ENCODE data around the gene NBAS.
"Not testable (repeated sequence)": the region's sequence is repeated elsewhere in the genome, so short reads cannot be mapped to it uniquely, and the experiment has no call there.

The NBAS gene

DNA sequence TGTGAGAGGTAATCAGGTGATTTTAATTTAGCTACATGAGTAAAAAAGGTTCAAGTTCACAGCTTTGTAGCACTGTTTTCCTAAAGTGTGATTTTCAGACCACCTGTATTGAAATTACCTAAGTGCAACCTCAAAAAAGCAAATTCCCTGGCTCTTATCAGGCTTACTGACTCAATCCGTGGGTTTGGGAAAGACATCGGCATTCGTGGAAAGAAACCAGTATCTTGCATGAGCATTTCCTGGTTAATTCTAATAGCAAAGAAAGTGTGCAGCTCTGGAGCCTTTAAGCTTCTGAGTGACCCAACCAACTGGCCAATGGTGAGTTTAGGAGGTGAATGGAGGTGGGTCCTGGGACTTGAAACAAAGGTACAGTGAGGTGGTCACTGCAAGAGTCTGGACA is 300.9 kb downstream of the NBAS start:
- DNase-seq (ENCODE audit: low read depth): no peak

DNA sequence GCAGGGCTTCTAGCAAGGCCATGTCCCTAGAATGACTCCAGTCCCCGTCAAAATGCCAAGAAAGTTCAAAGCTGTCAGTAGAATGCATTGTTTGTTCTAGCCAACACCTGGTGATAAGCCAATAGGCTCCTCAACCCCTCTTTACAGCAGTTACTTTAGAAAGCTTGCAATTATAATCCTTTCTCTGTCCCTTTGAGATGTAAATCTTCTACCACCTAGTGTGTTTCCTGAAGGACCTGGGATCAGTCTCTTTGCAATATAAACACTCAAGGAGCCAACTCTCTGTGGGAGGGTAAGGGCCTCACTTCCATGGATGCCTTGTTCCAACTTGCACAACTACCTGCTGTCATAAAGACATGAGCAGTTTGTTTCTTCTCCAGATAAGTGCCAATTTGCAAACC is 301.8 kb downstream of the NBAS start:
- no peak for DNase-seq (ENCODE audit: low read depth)

DNA sequence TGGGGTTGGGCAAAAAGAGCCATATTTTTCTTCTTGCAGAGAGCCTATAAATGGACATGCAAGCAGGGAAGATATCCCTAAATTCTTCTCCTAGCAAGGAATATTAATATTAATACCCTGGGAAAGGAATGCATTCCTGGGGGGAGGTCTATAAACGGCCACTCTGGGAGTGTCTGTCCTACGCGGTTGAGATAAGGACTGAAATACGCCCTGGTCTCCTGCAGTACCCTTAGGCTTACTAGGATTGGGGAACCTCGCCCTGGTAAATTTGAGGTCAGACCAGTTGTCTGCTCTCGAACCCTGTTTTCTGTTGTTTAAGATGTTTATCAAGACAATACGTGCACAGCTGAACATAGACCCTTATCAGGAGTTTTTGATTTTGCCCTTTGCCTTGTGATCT is 302.7 kb downstream of the NBAS start:
- DNase-seq (ENCODE audit: low read depth): not testable (repeated sequence)

DNA sequence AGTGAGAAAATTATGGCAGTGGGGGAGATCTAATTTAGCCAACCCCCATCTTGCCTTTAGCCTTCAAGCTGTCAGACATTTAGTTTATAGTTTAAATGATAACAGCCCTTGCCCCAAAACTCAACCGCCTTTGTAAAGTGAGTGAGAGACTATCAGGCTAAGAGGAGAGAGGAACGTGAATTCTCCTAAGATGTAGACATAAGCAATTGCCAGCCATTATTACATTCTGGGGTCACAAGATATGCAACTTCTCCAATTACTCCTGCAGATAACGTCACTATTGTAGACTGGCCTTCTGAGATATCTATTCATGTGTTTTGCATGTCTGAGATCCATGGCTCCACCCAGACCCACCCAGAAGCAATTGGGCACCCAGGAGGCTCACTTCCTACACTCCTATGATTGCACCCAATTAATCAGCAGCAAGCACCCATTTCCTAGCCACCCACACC is 307.3 kb downstream of the NBAS start:
- no peak for DNase-seq (ENCODE audit: low read depth)

DNA sequence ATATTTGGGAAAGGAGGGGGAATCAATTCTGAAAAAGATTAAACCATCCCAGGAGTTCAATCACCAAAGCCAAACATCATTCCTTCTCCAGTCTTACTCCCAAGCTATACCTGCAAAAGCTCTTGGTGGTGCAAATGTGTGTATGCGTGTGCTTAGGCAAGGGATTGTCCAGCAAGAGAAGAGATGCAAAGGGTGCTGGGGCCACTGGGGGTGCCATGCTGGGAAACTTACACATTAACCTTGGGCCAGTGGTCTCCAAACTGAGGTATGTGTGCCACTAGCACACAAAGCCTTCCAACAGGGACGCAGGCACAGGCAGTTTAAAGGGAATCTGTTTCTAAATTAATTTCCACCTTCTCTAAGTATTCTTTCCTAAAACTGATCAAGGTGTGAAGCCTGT is 307.9 kb downstream of the NBAS start:
- DNase-seq (ENCODE audit: low read depth): no peak

DNA sequence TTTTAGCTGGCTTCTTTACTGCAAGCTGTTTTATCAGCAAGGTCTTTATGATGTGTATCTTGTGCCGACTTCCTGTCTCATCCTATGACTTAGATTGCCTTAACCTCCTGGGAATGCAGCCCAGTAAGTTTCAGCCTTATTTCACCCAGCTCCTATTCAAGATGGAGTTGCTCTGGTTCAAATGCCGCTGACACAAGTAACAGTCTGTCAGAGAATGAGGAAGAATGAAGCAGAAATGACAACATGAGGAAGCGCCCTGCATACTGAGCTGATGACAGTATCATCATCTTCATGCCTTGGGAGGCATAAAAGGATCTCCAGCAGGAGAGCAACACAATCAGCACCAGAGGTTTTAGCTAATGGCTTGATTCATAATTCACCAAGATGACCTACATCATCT is 309.4 kb downstream of the NBAS start:
- no peak for DNase-seq (ENCODE audit: low read depth)

DNA sequence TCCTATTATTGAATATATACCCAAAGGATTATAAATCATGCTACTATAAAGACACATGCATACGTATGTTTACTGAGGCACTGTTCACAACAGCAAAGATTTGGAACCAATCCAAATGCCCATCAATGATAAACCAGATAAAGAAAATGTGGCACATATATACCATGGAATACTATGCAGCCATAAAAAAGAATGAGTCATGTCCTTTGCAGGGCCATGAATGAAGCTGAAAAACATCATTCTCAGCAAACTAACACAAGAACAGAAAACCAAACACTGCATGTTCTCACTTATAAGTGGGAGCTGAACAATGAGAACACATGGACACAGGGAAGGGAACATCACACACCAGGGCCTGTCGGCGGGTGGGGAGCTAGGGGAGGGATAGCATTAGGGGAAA is 310.2 kb downstream of the NBAS start:
- not testable (repeated sequence) for DNase-seq (ENCODE audit: low read depth)

DNA sequence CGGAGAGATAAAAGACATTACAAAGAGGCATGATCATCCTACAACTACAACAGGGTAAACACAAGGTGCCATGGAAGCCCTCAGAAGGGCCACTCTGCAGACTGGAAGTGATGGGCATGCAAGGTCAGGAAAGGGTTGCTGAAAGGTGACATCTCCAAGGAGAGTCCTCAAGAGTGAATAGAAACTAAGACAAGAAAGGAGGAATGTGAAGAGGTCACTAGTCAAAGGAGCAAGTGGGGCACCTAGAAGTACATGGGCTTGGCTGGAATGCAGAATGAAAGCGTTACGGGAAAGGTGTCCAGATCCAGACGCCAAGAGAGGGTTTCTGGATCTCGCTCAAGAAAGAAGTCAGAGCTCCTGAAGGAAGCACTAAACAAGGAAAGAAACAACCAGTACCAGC is 314.3 kb downstream of the NBAS start:
- DNase-seq (ENCODE audit: low read depth): no peak

DNA sequence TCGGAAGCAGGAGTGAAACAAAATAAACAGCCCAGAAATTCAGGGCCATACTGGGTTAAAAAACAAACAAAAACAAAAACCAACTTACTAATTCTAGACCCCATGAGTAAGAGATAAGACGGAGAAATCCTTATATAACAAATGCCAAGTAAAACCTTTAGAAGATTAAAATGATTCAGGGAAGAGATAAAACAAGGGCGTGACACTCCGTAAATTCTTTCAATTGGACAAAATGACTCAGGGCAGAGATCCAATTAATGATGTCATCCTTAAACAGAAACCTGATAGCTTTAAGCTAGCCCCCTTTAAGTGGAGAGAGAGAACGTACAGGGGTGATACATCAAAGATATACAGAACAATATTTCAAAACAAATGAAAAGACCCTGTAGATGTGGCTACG is 317.4 kb downstream of the NBAS start:
- DNase-seq (ENCODE audit: low read depth): no peak

DNA sequence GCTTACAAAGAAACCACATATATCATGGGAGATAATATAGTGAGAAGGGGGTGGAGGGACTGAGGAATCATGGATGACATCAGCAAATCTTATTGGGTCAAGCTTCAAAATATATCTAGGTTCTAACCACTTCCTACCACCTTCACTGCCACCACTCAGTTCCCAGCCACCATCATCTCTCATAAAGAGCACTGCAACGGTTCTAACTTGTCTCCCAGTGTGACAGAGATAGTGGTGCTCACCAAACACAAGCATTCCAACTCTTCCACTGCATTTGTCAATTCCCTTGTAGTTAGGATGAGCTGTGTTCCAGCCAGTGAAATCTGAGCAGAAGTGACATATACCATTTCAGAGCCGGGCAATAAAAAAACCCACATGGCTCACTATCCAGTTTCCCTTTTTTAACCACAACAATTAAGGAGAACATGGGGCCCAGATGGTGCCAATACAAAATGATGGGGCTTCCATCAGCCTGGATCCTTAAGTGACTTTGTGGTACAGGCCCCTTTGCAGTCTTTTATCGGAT is 318.1 kb downstream of the NBAS start:
- DNase-seq (ENCODE audit: low read depth): no peak

DNA sequence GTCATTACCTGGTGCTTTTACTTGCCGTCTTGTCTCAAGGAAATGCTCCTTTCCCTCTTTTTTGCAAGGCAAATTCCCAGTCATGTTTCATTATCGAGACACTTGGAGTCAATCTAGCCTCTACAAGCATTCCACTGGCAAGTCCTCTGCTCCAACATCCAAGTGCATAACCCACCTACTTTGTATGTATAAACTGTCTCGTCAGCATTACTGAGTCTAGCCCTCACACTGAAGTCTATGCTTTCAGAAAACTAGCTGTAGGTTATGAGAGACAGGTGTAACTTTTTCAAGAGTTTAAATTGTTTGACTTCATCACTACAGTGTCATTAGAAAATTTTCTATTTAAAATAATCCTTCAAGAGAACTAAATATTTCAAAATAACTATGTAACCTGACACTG is 319.2 kb downstream of the NBAS start:
- no peak for DNase-seq (ENCODE audit: low read depth)

DNA sequence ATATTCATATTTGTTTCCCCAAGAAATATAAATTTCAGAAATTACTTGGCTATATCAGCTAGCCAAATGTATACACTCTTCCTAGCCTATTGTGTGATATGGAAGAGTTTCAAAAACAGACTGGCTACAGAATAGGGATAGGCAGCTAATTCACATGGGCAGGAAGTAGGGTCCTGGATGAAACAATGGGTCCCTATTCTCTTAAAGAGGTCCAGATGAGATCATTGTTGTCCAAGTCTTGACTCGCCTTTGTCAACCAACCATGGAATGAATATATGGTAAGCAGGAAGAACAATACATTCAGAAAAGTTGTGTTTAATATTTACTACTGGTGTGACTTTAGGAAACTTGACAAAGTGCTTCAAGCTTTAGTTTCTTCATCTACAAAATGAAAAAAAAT is 319.9 kb downstream of the NBAS start:
- DNase-seq (ENCODE audit: low read depth): no peak

DNA sequence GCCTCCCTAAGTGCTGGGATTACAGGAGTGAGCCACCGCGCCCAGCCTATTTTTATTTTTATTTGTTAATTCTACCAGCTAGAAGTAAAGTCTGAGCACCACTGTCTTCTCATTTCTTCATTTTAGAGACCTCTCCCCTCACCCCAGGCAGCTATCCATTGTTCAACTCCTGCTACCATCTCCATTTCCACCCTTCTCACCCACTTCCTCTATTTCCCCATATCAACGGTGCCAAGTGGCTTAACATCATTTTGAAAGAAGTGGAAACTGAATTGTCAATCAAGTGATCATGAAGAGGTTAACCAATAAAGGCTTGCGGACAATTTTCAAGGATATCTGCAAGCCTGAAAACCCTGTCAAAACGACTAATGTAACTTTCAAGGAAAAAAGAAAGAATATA is 323.1 kb downstream of the NBAS start:
- no peak for DNase-seq (ENCODE audit: low read depth)

DNA sequence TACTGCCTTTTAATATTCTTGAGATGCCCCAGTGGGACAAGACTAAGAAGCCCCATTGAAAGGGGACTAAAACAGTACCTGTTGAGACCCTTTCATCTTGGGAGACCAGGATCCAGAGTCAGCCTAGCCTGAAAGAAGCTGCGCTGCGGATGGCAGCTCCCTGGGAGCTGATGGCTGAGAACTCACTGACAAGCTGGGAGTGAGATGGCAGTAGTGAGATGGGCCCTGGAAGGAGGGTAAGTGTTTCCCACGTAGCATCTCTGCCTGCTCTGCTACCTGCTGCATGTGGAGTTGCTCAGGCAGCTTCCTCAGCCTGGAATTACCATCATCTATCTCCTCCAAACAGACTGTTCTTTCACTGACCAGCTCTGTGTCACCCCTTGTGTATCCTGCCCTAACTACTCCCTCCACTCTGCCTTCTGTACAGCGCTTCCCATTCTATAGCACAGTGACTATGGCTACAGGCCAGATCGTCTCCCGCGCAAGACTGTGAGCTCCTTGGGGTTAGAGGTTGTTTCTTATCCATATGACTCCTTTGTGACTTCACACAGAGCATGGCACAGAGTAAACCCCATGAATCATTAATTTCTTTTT is 330.4 kb downstream of the NBAS start:
- no peak for DNase-seq (ENCODE audit: low read depth)

DNA sequence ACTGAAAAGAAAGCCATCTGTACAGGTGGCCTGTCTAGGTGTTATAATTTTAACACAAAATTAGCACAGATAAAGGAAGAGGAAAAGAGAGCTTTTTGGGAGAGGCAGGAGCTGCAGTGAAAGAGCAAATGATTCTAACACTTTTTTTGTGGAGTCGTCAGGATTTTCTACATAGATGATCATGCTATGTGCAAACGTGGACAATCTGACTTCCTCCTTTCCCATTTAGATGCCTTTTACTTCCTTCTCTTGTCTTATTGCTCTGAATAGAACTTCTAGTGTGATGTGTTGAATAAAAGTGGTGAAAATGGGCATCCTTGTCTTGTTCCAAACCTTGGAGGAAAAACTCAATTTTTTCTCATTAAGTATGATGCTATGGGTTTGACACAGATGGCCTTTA is 334.5 kb downstream of the NBAS start:
- DNase-seq (ENCODE audit: low read depth): no peak

DNA sequence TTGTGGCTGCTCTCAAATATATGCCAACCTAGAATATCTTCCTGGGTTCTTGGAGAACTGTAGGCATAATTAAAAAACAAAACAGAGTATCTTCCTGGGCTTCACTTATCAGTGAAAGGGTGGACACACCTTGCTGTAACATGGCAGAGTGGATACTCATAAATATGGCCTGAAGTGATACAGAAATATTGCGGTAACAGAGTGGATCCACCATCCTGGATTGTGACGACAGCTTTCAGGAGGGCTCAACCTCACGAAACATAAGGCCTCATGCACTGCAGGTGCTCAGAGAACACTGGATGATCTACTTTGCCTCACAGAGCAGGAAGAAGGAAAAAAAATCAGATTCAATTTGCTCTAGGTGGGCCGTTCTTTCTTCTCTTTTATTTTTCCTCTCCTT is 336.0 kb downstream of the NBAS start:
- DNase-seq (ENCODE audit: low read depth): no peak

DNA sequence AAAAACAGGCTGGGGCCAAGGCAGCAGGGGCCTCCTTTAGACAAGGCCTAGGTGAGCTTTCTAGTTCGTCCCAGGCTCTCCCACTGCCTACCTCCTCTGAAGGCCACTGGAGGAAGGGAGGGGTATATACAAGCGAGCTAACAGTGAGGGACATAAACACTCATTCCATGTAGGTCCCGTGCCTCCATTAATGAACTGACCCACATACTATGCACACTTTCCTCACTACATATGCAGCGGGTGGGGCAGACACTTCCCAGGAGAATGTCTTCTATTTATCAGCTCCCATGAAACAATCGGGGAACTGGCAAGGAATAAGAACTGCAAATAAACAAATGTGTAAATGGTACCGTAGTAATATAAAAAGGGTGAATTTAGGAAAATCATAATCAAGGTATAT is 336.5 kb downstream of the NBAS start:
- no peak for DNase-seq (ENCODE audit: low read depth)

DNA sequence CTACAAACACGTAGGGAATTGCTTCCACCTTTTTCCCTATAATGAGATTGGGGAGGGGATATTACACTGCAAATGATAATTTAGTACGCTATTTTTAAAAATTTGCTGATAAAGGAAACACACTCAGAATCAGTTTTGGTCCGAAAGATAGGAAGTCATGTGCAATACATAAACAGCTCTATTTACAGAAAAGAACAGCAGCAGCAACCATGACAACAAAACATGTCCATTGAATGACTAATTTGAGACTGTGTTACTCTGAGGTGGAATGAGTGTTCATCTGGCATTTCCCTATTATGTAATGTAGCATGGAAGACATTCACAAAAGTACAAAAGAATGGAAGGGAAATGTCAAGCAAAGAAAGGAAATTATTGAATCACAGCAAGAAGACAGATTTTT is 337.2 kb downstream of the NBAS start:
- no peak for DNase-seq (ENCODE audit: low read depth)

DNA sequence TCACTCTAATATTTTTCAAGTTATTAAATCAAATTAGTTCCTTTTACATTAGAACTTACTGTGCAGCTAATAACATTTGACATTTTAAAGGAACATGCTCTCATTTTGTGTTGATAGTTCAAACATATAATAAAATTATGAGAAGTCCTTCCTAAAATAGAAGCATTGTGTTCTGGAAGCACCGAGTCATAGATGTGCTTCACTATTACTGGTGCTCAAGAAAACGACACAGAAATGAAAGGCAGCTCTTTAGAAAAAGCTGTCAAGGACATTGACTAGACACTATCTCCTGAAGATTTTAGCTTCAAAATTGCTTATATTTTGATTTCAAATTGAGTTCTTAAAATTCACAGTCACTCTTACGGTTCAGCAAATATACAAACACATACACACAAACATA is 338.3 kb downstream of the NBAS start:
- DNase-seq (ENCODE audit: low read depth): no peak

DNA sequence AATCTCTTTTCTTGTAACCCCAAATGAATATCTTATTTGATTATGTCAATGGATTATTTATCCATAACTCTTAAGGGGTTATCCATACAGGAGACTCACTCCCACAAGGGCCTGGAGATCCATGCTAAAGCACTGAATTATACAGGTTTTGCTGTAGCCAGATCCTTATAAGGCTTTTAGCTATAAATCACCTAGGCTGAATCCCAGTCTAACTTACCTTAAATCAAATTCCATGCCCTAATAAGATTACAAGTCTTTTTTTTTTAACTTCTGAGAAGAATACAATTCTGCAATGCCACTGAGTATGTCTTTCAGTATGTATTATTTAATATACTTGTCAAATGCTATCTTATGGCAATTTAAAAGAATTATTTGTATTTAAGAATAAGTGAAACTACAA is 340.5 kb downstream of the NBAS start:
- no peak for DNase-seq (ENCODE audit: low read depth)

DNA sequence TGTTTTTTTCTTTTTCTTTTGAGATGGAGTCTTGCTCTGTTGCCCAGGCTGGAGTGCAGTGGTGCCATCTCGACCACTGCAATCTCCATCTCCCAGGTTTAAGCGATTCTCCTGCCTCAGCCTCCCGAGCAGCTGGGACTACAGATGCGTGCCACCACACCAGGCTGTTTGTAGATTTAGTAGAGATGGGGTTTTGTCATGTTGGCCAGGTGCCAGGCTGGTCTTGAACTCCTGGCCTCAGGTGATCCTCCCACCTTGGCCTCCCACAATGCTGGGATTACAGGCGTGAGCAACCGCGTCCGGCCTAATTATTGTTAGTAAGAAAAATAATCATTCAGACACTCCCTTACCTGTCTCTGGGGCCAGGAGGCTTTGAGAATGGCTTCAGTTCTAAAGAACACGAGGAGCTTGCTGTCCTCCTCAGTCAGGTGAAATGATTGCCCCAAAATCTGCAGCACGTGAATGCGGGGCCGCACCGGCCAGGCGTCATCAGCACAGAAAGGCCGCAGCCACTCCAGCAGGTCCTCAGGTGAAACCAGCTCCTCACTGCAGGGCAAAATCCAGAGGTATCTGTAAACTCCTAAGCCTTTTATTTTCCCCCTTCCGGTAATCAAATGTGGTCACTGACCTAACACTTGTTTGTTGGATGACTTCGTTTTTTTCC is 342.6 kb downstream of the NBAS start:
- DNase-seq (ENCODE audit: low read depth): no peak

DNA sequence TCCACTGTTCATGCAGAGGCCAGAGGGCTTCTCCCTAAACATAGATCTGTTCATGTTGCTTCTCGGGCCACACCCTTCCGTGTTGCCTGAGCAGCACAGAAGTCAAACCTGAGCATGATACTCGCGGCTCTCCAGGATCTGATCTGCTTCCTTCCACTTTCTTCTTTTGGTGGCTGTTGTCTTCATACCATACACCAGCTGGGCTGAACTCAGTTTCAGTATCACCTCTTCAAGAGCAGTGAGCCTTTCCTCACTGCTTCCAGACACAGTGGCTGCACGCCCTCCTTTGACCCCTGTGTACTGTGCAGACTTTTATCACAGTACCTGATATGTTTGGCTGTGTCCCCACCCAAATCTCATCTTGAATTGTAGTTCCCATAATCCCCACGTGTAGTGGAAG is 348.9 kb downstream of the NBAS start:
- no peak for DNase-seq (ENCODE audit: low read depth)

DNA sequence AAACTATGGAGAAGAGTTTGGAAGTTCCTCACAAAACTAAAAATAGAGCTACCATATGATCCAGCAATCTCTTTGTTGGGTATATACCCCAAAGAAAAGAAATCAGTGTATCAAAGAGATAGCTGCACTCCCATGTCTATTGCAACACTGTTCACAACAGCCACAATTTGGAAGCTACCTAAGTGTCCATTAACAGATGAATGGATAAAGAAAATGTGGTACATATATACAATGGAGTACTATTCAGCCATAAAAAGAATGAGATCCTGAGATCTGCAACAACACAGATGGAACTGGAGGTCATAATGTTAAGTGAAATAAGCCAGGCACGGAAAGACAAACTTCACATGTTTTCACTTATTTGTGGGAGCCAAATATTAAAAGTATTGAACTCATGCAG is 350.6 kb downstream of the NBAS start:
- not testable (repeated sequence) for DNase-seq (ENCODE audit: low read depth)

DNA sequence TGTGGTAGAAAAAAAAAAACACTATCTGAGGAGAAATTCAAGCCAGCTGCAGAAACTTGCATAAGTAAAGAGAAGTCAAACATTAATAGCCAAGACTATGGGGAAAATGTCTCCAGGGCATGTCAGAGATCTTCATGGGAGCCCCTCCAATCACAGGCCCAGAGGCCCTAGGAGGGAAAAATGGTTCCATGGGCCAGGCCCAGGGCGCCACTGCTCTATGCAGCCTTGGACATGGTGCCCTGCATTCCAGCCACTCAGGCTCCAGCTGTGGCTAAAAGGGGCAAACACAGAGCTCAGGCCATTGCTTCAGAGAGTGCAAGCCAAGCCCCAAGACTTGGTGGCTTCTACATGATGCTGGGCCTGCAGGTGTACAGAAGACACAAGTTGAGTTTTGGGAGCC is 354.7 kb downstream of the NBAS start:
- DNase-seq (ENCODE audit: low read depth): no peak

Measured in stimulated activated CD8-positive, alpha-beta memory T cell treated with anti-CD3 and anti-CD28 coated beads, Interleukin-12 subunit alpha, Interleukin-12 subunit beta, amount 100 ng/mL, for 1 hour (primary cell).